ENCODE results near the gene ROGDI.

The ROGDI gene, protein sequence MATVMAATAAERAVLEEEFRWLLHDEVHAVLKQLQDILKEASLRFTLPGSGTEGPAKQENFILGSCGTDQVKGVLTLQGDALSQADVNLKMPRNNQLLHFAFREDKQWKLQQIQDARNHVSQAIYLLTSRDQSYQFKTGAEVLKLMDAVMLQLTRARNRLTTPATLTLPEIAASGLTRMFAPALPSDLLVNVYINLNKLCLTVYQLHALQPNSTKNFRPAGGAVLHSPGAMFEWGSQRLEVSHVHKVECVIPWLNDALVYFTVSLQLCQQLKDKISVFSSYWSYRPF

DNA sequence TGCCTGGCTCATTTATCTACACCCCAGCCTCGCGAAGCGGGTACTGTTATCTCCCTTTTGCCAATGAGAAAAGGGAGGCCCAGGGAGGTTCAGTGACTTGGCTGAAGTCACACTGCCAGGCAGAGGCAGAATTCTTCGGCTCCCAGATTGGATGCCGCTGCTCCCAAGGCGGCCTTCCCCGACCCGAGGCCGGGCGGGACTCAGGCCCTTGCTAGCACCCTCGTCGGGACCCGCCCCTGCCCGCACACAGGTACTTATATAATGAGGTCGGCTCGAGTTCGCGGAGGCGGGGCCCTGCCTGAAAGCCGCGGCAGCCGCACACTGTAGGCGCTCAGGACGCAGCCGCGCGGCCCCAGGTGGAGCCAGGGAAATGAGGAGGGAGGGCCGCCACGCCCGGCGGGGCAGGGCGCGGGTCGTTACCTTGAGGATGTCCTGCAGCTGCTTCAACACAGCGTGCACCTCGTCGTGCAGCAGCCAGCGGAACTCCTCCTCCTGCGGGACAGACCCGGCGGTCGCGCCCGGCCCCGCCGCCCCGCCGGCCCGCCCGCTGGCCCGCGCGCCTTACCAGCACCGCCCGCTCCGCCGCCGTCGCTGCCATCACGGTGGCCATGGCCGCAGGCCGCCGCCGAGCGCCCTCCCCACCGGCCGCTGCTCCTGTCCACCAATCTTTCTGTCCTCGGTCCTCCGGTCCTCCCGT lies at the start of gene ROGDI:
ROGDI (minus strand) TSS at position 672 of the 697 bp plus-strand sequence; CDS start at position 610, 62 bp downstream.
- DNase-seq (ENCODE audit: low read depth in 2 of 2), result peak; percentile 19 to 52
- H3K4me3 ChIP-seq (replicated peaks in 1 of 2; ENCODE audit: low read depth in 2 of 2, low read length in 2 of 2), result peak within 1 kb of the TSS; percentile 67 to 78
- TF ChIP-seq, protein P1, sequence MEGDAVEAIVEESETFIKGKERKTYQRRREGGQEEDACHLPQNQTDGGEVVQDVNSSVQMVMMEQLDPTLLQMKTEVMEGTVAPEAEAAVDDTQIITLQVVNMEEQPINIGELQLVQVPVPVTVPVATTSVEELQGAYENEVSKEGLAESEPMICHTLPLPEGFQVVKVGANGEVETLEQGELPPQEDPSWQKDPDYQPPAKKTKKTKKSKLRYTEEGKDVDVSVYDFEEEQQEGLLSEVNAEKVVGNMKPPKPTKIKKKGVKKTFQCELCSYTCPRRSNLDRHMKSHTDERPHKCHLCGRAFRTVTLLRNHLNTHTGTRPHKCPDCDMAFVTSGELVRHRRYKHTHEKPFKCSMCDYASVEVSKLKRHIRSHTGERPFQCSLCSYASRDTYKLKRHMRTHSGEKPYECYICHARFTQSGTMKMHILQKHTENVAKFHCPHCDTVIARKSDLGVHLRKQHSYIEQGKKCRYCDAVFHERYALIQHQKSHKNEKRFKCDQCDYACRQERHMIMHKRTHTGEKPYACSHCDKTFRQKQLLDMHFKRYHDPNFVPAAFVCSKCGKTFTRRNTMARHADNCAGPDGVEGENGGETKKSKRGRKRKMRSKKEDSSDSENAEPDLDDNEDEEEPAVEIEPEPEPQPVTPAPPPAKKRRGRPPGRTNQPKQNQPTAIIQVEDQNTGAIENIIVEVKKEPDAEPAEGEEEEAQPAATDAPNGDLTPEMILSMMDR (IDR thresholded peaks at IDR 0.05; ENCODE audit: low read depth, low read length), result no peak

DNA sequence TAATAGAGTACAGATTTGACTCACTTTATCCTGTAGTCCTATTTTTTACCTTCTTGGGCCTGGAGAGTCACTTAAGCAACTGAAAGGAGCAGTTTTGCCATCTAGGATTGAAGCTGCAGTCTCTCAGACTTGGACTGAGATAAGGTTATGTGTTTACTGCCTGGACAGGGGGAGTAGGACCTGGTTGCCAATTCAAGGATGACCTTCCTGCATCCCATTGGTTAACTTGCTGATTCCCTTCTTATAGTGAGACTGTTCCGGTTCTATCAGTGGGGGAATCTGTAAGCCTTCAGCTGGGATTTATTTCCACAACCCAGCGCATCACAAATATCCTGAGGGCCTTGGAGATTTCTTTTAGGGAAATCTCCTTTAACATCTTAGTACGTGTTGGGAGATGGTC lies 47.8 kb upstream of the ROGDI start:
- peak overlapping the region in 1 of 2 donors; percentile 95 for H3K4me3 ChIP-seq (replicated peaks in 1 of 2; ENCODE audit: low read depth in 2 of 2, low read length in 2 of 2)
- no peak for DNase-seq (ENCODE audit: low read depth in 2 of 2)
- TF ChIP-seq, protein P1 (IDR thresholded peaks at IDR 0.05; ENCODE audit: low read depth, low read length), result no peak

DNA sequence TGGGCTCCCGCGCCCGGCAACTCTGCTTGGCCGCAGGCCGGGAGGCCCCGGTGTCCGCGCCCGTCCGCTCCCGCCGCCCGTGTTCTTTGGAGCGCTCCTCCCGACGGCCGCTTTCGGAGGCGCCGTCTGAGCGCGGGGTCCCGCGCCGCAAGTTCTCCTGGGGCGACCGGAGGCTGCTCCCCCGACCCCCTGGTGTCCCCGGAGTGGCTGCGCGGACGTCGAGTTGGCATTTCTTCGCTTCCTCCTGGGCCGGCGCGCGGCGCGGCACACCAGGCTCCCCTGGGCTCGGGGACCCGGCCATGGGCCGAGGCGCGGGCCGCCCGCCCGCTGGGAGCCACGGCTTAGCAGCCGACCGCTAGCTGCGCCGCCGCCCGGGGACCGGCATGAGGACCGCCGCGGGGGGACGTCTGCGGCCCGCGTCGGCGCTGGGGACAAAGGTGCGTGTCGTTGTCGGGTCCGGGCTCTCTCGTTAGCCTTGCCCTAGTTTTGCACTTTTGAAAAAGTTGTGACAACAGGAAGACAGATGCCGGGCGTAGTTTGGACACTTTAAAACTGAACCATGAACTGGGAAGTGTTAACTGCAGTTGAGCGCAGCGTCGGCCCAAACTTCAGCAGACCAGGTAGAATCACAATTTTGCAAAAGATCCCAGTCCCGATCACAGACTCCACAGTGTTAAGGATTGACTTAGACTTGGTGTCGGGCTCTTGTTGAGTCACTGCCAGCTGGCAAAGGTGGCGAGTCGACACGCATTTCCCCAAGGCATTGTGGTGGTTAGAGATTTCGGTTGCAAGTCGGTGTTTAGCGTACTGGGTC lies 45.5 kb upstream of the ROGDI start:
- TF ChIP-seq, protein P1 (IDR thresholded peaks at IDR 0.05; ENCODE audit: low read depth, low read length), result no peak
- H3K4me3 ChIP-seq (replicated peaks in 1 of 2; ENCODE audit: low read depth in 2 of 2, low read length in 2 of 2), result peak overlapping the region; percentile 70 to 95

DNA sequence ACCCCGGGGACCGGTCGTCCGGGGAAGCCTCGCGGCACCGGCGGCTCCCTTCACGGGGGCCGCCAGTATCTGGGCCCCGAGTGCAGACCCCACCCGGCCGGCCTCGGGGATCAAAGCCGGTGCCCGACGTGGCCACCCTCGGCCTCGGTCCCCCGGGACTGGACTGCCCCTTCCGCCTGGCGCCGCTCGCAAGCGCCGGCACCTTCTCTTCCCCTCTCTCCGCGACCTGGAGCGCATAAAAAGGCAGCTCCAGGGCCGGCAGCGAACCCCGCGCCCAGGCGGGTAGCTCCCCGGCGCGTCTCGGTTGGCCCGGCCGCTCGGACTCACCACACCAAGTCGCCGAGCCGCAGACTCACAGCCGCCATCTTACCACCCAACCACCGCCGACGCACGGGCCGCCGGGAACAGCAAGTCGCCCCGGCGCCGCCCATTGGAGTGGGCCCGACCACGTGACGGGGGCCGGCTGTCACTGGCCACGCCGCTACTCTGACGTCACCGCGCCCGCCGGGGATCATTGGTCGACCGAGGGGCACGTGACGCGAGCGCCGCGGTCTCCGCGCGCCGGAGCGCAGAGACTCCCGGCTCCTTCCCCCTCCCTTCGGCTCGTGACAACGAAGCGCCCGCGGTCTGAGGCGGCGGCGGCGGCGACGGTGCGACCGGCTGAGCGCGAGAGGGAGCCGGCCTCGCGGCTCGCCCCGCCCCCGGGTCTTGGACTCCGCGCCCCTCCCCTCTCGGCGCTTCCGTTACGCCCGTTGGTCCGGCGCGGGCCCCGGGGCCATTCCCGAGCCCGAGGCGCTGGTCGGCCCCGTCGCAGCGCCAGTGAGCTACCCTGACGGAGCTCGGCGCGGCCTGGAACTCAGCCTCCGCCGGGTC lies 44.7 kb upstream of the ROGDI start, which contains the start of the genes GLYR1 and UBN1:
GLYR1 (minus strand) TSS at position 388 of the 873 bp plus-strand sequence; CDS start at position 365, 23 bp downstream.
UBN1 (plus strand) TSS at position 581 of the 873 bp plus-strand sequence. CDS start 5,437 bp downstream, outside the sequence.
- peak; percentile 96 to 97 for DNase-seq (ENCODE audit: low read depth in 2 of 2)
- peak within 1 kb of the TSS; percentile 87 to 95 for H3K4me3 ChIP-seq (replicated peaks in 1 of 2; ENCODE audit: low read depth in 2 of 2, low read length in 2 of 2)
- TF ChIP-seq, protein P1 (IDR thresholded peaks at IDR 0.05; ENCODE audit: low read depth, low read length), result no peak

More for the DNA sequence above, 45.5 kb upstream of the ROGDI start:
- peak; percentile 73 to 85 for DNase-seq (ENCODE audit: low read depth in 2 of 2)

DNA sequence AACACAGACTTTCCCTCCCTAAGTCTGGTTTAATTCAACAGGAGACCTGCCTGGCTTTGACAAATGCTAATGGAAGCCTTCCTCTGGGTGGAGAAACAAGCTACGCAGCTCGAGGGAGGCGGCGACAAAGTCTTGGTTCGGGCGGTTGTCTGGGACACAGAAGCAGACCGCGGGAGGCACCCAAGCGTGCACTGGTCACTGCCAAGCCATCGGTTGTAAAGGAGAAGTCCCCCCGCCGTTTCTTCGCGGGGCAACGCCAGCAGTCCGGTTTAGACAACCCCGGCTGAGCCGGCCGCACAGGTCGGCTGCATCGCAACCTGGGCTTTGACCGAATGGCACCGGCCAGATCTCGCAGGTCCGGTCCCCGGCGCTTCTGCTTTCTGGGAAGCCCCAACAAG lies 44.1 kb upstream of the ROGDI start:
- peak; percentile 61 to 65 for DNase-seq (ENCODE audit: low read depth in 2 of 2)
- TF ChIP-seq, protein P1 (IDR thresholded peaks at IDR 0.05; ENCODE audit: low read depth, low read length), result no peak
- peak overlapping the region; percentile 87 to 95 for H3K4me3 ChIP-seq (replicated peaks in 1 of 2; ENCODE audit: low read depth in 2 of 2, low read length in 2 of 2)

Data from cardiac fibroblast (primary cell).